PC-3 (cell line): ENCODE measurements around the gene USP4. TPM values are rescaled to one million over a fixed set of nuclear protein-coding genes. Genes with fewer than 3 reads are reported as not detected.
A peak's percentile ranks its signal among the peaks of the same experiment; 100 is the strongest.
"Not testable (repeated sequence)": the region's sequence is repeated elsewhere in the genome, so short reads cannot be mapped to it uniquely, and the experiment has no call there.

Experiments
- ATAC-seq: fragments of 200-7000 bp; cut with Tn5 transposase; 2 replicates; pipeline ENCODE4 v1.9.1; 2020; ENCODE audit warnings: mild to moderate bottlenecking, moderate library complexity
- BruUV-seq: library from RNA; stranded (reverse); fragments of 400-500 nt; replicated peaks from 2 replicates; lab custom pipeline; 2021; lab: Mats Ljungman, UMichigan
- CTCF ChIA-PET: fragments of 300-600 bp; sonication (Branson Sonifier 250); formaldehyde crosslinking; loops from one replicate; lab custom pipeline; 2022; ENCODE audit warnings: antibody characterized with exemption; lab: Charles Lee
- POLR2A ChIA-PET: fragments of 300-600 bp; sonication (Branson Sonifier 250); formaldehyde crosslinking; loops from one replicate; lab custom pipeline; 2022; ENCODE audit warnings: antibody characterized with exemption; ENCODE audit not compliant: unreplicated experiment; lab: Charles Lee
- DNase-seq: peaks from one replicate; pipeline ENCODE4 v3.0.0-alpha.2; 2015
- H2AFZ ChIP-seq: fragments of 300-600 bp; sonication (generic); 2 replicates; pipeline ENCODE4 v1.6.0; 2016; ENCODE audit warnings: antibody characterized with exemption, low read length
- H3F3A ChIP-seq: fragments of 300-600 bp; sonication (generic); one replicate; pipeline ENCODE4 v1.6.0; 2017; ENCODE audit warnings: antibody characterized with exemption, low read length, control low read depth, mild to moderate bottlenecking; ENCODE audit not compliant: unreplicated experiment
- H3K27ac ChIP-seq: fragments of 300-600 bp; sonication (generic); 2 replicates; pipeline ENCODE4 v1.5.1; 2016; ENCODE audit warnings: mild to moderate bottlenecking, low read length
- H3K27me3 ChIP-seq: fragments of 300-600 bp; sonication (generic); 2 replicates; pipeline ENCODE4 v1.6.1; 2016; ENCODE audit warnings: low read length, mixed read lengths
- H3K36me3 ChIP-seq: fragments of 300-600 bp; sonication (generic); 2 replicates; pipeline ENCODE4 v1.6.1; 2016; ENCODE audit warnings: low read depth, mixed run types, low read length, mixed read lengths
- H3K4me1 ChIP-seq: fragments of 300-600 bp; sonication (generic); 2 replicates; pipeline ENCODE4 v1.5.1; 2016; ENCODE audit warnings: low read length; ENCODE audit not compliant: insufficient read depth
- H3K4me2 ChIP-seq: fragments of 300-600 bp; sonication (generic); 2 replicates; pipeline ENCODE4 v1.6.0; 2016; ENCODE audit warnings: low read length
- H3K4me3 ChIP-seq: fragments of 300-600 bp; sonication (generic); 2 replicates; pipeline ENCODE4 v1.5.1; 2016; ENCODE audit warnings: mild to moderate bottlenecking, low read length, mixed read lengths
- H3K79me2 ChIP-seq: fragments of 300-600 bp; sonication (generic); 2 replicates; pipeline ENCODE4 v1.6.1; 2017; ENCODE audit warnings: low read length, mixed read lengths
- H3K9ac ChIP-seq: fragments of 300-600 bp; sonication (generic); 2 replicates; pipeline ENCODE4 v1.6.0; 2016; ENCODE audit warnings: mild to moderate bottlenecking, low read length
- H3K9me2 ChIP-seq: fragments of 300-600 bp; sonication (generic); replicated peaks from 2 replicates; pipeline ENCODE4 v1.6.1; 2016; ENCODE audit warnings: mixed run types, low read length, mixed read lengths
- H3K9me3 ChIP-seq: fragments of 300-600 bp; sonication (generic); 2 replicates; pipeline ENCODE4 v1.6.1; 2016; ENCODE audit warnings: low read length, mixed read lengths
- H4K20me1 ChIP-seq: fragments of 300-600 bp; sonication (generic); 2 replicates; pipeline ENCODE4 v1.6.1; 2016; ENCODE audit warnings: low read length, mixed read lengths
- EZH2 ChIP-seq: fragments of 300-600 bp; sonication (generic); IDR thresholded peaks from one replicate; pipeline ENCODE4 v1.6.1; 2017; ENCODE audit warnings: antibody characterized with exemption, mild to moderate bottlenecking, low read length; ENCODE audit not compliant: unreplicated experiment
- EZH2phosphoT487 ChIP-seq: fragments of 300-600 bp; sonication (generic); IDR thresholded peaks from 2 replicates; pipeline ENCODE4 v1.6.1; 2018; ENCODE audit warnings: mild to moderate bottlenecking, antibody characterized with exemption, low read length, borderline replicate concordance
- intact Hi-C: fragments of 100-400 bp; cut with micrococcal nuclease; formaldehyde crosslinking; loops from 2 replicates; pipeline ENCODE4 v1.9.0; 2023
- total RNA-seq: library from RNA; depleted of rRNA; stranded (reverse); fragments of >200 nt; gene quantifications from 2 replicates; pipeline ENCODE4 v1.2.3, GENCODE V29; 2014
- TF ChIP-seq, protein P1 (sequence below): fragments of 300-600 bp; sonication (generic); conservative IDR thresholded peaks from 2 replicates; pipeline ENCODE4 v1.5.1; 2017; ENCODE audit warnings: antibody characterized with exemption, low read depth, mild to moderate bottlenecking, low read length

Gene USP4
- total RNA-seq, 1 experiment from 2014 or later: 19.9 TPM

DNA sequence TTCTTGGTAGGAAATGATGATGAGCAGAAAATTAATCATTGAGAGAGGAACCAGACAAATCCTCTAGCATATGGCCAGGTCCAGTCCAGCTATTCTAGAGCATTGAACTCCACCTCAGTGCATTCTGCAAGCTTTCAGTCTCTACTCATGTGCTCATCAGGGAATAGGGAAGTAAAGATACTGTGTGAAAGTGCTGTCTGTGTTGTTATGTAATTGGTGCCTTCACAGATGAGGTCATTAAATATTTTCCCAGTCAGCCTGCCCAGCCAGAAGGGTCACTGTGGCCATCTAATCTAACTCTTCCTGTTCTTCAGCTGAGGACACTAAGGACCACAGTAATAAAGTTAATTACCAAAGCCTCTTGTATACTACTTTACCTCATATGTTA lies 91.0 kb downstream of the USP4 start:
- Histone ChIP-seq H2AFZ (no peak overlapping the region), H3K4me2 (no peak overlapping the region), H3K4me1 (peaks cover 27% of the 10 kb centered on the region), H3K27me3 (no peaks in the 10 kb centered on the region), H3K27ac (no peak overlapping the region), H3K4me3 (no peak overlapping the region), H3F3A (peaks cover 6% of the 10 kb centered on the region), H3K36me3 (no peaks in the 10 kb centered on the region), H3K79me2 (no peaks in the 10 kb centered on the region), H3K9ac (no peak overlapping the region), H3K9me3 (no peaks in the 10 kb centered on the region), H4K20me1 (no peaks in the 10 kb centered on the region), H3K9me2 (no peaks in the 10 kb centered on the region)
- POLR2A ChIA-PET: no interaction called here
- DNase-seq: no peak
- CTCF ChIA-PET: no interaction called here
- TF ChIP-seq EZH2phosphoT487: no peak
- TF ChIP-seq EZH2: no peak
- TF ChIP-seq, protein P1, sequence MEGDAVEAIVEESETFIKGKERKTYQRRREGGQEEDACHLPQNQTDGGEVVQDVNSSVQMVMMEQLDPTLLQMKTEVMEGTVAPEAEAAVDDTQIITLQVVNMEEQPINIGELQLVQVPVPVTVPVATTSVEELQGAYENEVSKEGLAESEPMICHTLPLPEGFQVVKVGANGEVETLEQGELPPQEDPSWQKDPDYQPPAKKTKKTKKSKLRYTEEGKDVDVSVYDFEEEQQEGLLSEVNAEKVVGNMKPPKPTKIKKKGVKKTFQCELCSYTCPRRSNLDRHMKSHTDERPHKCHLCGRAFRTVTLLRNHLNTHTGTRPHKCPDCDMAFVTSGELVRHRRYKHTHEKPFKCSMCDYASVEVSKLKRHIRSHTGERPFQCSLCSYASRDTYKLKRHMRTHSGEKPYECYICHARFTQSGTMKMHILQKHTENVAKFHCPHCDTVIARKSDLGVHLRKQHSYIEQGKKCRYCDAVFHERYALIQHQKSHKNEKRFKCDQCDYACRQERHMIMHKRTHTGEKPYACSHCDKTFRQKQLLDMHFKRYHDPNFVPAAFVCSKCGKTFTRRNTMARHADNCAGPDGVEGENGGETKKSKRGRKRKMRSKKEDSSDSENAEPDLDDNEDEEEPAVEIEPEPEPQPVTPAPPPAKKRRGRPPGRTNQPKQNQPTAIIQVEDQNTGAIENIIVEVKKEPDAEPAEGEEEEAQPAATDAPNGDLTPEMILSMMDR: no peak
- intact Hi-C loops: no loop called here
- no peak for ATAC-seq
- no TSS peak for BruUV-seq

DNA sequence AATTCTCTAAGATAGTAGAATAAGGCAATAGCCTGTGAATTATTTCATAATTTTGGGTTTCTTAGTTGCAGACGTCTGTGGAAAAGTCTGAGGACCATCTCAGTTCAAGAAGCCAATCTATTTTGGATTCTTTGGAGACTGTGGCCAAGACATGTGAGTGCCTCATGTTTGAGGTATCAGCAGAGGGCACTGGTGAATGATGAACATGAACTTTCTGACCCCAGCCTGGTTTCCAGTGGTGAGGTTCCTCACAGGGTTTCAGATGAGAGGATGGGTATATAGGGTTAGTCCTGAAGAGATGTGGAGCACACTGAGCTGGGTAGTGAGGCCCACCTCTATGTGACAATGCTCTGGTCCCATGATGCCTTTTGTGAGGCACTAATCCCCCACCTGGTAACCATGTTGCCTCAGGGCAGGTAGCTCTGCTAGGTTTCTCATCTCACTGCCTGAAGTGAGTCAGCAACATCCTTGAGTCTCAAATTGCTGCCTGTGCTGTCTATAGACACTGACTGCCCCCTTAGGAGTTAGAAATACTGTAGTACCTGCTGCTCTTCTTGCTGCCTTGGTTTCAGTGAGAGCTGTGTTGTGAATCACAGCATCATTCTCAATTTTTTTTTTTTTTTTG lies 95.2 kb downstream of the USP4 start:
- DNase-seq (peak; percentile 90), ATAC-seq (peak; percentile 89)
- Histone ChIP-seq H3K9ac (peak overlapping the region; percentile 41; the same call in 1 of the 2 replicates), H3K27ac (peak overlapping the region; percentile 75), H3K9me3 (no peaks in the 10 kb centered on the region), H3K36me3 (no peaks in the 10 kb centered on the region), H4K20me1 (no peaks in the 10 kb centered on the region), H3K9me2 (no peaks in the 10 kb centered on the region), H3K79me2 (no peaks in the 10 kb centered on the region), H3K4me2 (peak overlapping the region; percentile 43), H3K27me3 (no peaks in the 10 kb centered on the region), H2AFZ (peak overlapping the region; percentile 22; the same call in 1 of the 2 replicates), H3K4me1 (peaks cover 18% of the 10 kb centered on the region), H3F3A (peaks cover 4% of the 10 kb centered on the region), H3K4me3 (no peak overlapping the region)
- intact Hi-C loops: loop anchor here (1.0 kb wide), 1 partner anchor 7 kb away; no protein-coding TSS in a partner anchor
- CTCF ChIA-PET: no interaction called here
- POLR2A ChIA-PET: interaction anchor here (0.6 kb wide), 1 partner anchor 113 kb away, joined by 3 read pairs; no protein-coding TSS in a partner anchor
- BruUV-seq: no TSS peak
- TF ChIP-seq, protein P1: peak; percentile 21; the same call in 1 of the 2 replicates
- no peak for TF ChIP-seq EZH2

DNA sequence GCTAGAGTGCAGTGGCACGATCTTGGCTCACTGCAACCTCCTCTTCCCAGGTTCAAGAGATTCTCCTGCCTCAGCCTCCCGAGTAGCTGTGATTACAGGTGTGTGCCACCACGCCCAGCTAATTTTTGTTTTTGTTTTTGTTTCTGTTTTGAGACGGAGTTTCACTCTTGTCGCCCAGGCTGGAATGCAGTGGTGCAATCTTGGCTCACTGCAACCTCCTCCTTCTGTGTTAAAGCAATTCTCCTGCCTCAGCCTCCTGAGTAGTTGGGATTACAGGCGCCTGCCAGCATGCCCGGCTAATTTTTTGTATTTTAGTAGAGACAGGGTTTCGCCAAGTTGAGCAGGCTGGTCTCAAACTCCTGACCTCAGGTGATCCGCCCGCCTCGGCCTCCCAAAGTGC lies 99.8 kb downstream of the USP4 start:
- intact Hi-C loops, H3K4me3 ChIP-seq, H3F3A ChIP-seq, H3K36me3 ChIP-seq, H2AFZ ChIP-seq, ATAC-seq, H4K20me1 ChIP-seq, BruUV-seq, H3K79me2 ChIP-seq, H3K9me2 ChIP-seq, H3K4me2 ChIP-seq, H3K9me3 ChIP-seq, H3K9ac ChIP-seq, CTCF ChIA-PET, DNase-seq, H3K27me3 ChIP-seq, H3K27ac ChIP-seq: not testable (repeated sequence)
- H3K4me1 ChIP-seq: peaks cover 22% of the 10 kb centered on the region
- POLR2A ChIA-PET: interaction anchor here (0.7 kb wide), 1 partner anchor 231 kb away, joined by 4 read pairs; no protein-coding TSS in a partner anchor
